HG03558 (cell line): ENCODE results near the gene DEFB114.

Source experiments
- ATAC-seq: cut with Tn5 transposase; IDR thresholded peaks from one replicate; pipeline ENCODE4 v1.9.1; 2021; ENCODE audit warnings: moderate number of reproducible peaks; ENCODE audit not compliant: unreplicated experiment; ENCODE audit errors: extremely low read depth

The DEFB114 gene

DNA sequence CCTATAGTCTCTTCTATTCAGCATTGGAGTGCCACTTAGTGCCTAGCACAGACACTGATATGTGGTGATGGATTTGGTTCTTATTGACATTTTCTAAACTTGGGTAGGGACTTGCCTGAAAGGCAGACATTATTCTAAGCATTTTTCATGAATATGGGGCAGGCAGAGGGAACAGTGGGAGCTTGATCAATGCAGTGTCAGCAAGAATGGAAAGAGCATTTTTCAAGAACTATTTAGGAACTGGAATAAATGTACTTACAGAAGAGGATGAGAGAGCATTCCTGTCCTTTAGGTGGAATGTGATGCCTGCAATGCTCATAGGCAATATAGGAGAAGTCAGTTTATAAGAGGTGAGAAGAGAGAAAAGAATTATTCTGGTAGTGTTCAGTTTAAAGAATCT lies 26.2 kb downstream of the DEFB114 start:
- ATAC-seq = no peak

DNA sequence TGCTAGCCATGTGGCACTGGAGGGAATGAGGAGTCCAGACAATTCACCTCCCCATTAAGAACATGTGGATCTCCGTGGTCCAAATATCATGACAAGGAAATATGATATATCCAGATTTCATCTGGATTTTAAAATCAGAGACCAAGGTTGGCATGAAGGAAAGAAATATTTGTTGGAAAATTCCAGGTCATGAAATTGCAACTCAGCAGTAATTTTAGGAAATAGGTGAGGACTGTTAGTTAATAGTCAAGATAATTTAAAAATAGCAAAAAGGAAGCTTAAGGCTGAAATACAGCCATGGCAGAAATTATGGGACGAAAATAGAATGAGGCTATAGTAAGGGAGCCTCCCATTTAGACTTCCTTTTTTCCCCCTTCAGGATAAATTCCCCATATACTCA lies 26.9 kb downstream of the DEFB114 start:
- no peak for ATAC-seq

DNA sequence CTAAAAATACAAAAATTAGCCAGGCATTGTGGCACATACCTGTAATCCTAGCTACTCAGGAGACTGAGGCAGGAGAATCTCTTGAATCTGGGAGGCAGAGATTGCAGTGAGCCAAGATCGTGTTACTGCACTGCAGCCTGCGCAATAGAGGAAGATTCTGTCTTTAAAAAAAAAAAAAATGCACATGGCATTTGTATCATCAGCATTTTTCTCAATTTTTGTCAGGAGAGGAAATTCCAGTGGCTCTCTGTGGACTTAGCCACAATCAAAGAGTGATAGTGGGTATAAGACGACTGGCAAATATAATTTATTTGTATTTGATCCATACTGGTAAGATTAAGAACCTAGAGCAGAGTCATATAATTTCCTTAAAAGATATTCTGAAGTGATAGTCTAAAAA lies 28.6 kb downstream of the DEFB114 start:
- no peak for ATAC-seq

DNA sequence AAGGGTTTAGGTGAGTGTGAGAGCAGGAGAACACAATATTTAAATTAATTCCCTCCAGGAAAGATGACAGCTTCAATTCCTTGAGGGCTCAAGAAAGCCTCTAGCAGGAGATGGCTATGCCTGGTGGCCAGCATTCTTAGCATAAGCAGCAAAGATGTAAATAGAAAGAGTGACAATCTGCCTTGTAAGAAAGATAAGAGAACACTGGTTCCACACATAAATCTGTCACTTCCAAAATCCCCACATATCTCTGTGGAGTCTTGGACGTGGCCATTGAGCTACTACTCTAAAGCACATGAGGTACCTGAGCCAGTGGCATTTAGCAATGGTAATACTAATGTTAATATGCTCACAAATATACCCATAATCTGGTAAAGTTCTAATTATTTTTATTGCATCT lies 29.2 kb downstream of the DEFB114 start:
- ATAC-seq = no peak

DNA sequence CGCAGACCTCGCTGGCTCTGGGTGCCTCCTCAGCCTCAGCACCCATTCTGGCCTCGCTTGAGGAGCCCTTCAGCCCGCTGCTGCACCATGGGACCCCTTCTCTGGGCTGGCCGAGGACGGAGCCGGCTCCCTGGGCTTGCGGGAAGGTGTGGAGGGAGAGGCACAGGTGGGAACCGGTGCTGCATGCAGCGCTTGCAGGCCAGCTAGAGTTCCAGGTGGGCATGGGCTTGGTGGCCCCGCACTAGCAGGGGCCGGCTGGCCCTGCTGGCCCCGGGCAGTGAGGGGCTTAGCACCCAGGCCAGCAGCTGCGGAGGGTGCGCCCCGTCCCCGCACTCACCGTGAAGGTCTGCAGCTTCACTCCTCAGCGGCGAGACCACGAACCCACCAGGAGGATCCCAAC lies 30.4 kb downstream of the DEFB114 start:
- no peak for ATAC-seq

DNA sequence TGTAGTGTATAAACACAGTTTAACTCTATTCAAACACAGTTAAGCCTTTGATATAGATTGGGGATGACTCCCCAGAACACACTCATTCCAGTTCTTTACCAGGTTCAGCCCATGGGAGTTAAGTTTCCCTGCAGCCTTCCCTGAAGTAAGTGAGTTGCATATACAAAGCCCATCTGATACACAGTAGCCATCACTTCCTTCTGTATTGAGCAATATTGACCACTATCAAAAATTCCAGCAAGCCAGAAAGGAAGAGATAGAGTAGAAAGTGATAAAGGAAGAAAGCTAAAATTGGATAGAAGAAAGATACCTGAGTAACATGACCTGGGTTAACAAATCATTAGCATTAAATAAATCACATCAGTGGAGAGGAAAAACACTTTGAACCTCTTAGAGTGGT lies 34.6 kb downstream of the DEFB114 start:
- ATAC-seq = no peak

DNA sequence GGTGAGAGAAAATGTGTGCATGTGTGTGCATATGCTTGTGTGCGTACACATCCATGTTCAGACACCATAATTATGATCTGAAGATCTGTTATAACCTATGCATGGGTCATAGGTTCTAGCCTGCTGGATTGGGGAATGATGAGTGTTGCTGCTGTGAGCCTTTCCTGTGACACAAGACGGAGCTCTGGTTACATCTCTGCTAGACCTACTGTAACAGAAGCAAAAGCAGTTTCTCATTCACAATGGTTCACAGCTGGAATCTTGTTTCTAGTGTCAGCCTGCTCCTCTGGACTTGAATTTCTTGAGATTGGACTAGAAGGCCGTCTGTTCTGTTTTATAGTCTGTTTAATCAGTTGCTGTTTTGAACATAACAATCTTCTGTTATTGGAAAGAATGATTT lies 40.1 kb downstream of the DEFB114 start:
- no peak for ATAC-seq

DNA sequence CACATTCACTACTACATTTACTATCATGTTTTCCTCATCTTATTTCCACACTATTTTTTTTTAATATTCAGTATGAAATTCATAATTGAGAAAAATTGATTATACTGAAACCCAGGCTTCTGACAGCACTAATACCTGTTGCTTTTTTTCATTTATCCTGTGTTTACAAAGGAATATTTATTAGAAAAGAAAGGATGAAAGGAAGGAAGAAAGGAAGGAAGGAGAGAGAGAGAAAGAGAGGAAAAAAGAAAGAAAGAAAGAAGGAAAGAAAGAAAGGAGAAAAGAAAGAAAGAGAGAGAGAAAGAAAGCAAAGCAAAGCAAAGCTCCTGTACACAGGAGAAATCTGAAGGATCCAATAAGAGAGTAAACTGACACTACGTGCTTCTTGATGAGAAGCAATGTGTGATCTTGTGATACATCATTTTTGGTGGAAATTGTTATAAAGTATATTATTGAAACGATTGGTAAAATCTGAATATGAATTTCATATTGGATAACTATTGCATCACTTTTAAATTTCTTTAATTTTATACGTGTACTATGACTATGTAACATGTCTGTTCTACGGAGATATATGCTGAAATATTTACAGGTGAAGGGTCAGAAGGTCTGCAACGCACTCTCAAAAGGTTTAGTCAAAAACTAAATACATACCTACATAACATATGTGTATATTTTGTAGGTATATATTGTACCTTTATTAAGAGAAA lies 43.9 kb downstream of the DEFB114 start:
- ATAC-seq = no peak

DNA sequence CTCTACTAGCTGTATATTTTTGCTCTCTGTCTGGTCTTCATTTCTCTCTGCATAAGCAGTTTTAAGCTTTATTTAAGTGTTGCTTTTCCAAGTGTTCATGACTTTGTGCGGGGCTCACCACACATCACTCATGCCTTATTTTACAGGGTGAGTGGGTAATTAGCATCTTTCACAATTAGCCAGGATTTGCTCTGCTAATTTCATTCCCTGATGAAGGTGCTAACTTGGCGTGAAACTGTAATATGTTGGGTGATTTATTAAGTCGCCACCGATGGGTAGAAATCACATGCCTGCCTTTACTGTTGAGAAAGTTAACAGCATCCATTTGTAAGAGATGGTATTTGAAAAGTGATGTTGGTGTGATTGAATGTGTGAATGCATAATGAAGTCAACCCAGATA lies 44.7 kb downstream of the DEFB114 start:
- ATAC-seq = no peak

DNA sequence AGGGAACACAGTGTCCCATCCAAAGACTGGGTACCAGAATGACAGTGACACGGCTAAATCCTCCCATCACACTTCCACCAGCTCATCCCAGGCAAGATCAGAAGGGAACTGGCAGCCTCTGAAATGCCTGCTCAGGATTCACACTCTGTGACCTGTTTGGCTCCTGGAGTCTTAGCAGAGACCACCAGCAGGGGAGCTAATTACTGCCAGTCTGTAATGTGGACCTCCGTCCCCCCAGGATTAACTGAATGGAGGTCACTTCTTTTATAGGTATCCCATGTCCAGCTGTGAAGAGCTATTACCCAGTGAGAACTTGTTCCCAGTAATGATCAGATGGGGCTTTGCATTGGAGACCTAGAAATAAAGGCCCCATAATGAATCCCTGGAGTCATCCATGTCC lies 45.2 kb downstream of the DEFB114 start:
- ATAC-seq = no peak

DNA sequence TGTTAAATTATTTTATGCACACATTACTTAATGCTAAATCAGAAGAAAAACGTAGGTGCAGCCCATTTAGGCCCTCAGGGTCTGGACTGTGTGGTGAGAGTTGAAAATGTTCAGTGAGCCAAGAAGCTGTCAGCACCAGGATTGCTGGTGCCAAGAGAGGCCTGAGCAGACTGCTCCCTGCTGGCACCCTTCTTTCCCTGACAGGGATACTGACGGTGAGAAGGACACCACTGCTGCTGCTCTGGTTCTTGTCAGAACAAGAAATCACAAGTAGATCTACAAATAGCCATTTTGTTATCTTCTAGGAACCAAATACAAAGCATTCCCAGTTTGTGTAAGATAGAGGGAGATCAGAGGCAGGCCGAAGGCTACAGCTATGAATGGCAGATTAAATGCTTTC lies 48.9 kb downstream of the DEFB114 start:
- no peak for ATAC-seq

DNA sequence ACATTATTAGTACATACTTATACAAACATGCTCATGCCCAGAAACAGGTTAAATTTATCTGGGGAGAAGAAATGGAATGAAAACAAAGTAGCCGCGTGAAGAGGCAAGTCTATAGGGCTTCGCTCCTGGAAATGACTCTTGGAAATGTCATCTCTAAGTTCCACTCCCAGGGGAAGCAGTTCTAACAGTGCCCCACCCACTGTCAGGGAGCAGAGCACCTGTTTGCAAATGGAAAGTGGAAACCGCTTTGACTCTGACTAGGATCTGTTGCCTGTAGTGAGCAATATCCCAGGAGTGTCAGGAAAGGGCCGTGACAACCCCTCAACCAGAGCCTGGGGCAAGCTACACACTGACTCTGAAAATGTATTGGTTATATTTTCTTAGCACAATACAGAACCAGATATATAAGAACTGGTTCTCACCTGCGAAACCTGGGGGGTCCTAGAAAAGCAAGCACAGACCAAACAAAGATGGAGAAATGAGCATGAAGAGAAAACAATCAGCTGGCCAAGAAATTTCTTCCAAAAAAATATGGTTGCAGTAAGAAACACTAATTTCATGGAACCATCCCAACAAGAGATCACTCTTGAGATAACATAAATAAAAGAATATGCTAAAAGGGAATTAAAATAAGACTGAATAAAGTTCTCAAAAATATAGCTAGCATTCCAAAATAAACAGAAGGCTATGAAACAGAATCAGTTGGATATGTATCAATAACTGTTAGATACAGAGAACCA lies 50.2 kb downstream of the DEFB114 start:
- no peak for ATAC-seq

DNA sequence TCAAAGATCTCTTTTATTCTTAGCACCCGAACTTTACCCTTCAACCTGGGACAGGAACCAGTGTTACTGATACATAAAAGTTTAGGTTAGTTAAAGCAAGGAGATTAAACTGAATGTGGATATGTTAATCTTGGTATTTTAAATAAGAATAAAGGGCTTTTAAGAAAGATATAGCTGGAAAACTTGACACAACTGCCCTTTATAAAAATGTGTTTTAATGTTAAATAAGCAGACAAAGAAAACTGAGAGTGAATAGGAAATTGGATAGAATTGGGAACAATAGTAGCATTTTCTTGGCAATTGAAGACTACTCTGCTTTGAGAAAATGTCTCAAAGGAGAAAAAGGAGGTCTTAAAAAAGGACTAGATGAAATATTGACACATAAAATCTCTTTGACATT lies 51.8 kb downstream of the DEFB114 start:
- no peak for ATAC-seq

DNA sequence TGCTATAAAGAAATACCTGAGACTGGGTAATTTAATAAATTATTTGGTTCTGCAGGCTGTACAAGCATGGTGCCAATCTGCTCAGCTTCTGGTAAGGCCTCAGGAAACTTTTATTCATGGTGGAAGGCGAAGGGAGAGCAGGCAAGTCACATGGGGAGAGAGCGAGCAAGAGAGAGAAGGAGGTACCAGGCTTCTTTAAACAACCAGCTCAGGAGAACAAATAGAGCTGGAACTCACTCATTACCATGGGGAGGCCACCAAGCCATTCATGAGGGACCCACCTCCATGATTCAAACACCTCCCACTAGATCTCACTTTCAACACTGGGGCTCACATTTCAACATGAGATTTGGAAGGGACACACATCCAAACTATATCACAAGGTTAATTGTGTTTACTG lies 52.7 kb downstream of the DEFB114 start:
- ATAC-seq = no peak
